Right ventricle myocardium inferior (tissue), 1 donor: Measurements from ENCODE around the gene C11orf97. TPM values are rescaled to one million over a fixed set of nuclear protein-coding genes. Genes with fewer than 3 reads are reported as not detected.

ENCODE experiments used
- ATAC-seq: fragments of 200-7000 bp; cut with Tn5 transposase; one replicate; pipeline ENCODE4 v1.9.1; 2020; ENCODE audit warnings: mild to moderate bottlenecking, moderate library complexity
- DNase-seq: peaks from one replicate; pipeline ENCODE4 v3.0.0; 2021; ENCODE audit errors: missing footprints
- intact Hi-C: fragments of 100-400 bp; cut with DNase I; formaldehyde crosslinking; loops from one replicate; pipeline ENCODE4 v1.11.0; 2022
- total RNA-seq: library from RNA; stranded (reverse); fragmentation: NEBNext Ultra II Directional; extraction: Animal tissue kit (Norgen Biotek cat#: 25700); gene quantifications from one replicate; pipeline ENCODE4 v1.2.1, GENCODE V29; 2021
- donor health status: DM: no; HTN: yes; CAD: no; lungs with severe emphysema.

The C11orf97 gene
- total RNA-seq, 1 donor from 2014 or later = not detected

GRCh38 chr11:94519478-94520084 lies 7.3 kb downstream of the C11orf97 start:
- no peak for DNase-seq
- no peak for ATAC-seq
- intact Hi-C loops = loop anchor here (2.0 to 5.0 kb wide), 2 partner anchors 43 to 83 kb away; no protein-coding TSS in a partner anchor

- DNase-seq = no peak
- intact Hi-C loops = loop anchor here (5.0 kb wide), 1 partner anchor 81 kb away; no protein-coding TSS in a partner anchor
- no peak for ATAC-seq
Measured at GRCh38 chr11:94521684-94522083, 9.4 kb downstream of the C11orf97 start.

GRCh38 chr11:94524341-94524740 lies 12.1 kb downstream of the C11orf97 start:
- no peak for ATAC-seq
- no peak for DNase-seq
- intact Hi-C loops = loop anchor here (5.0 kb wide), 1 partner anchor 78 kb away; no protein-coding TSS in a partner anchor

GRCh38 chr11:94525546-94526324 lies 13.5 kb downstream of the C11orf97 start:
- ATAC-seq (no peak), DNase-seq (peak; percentile 88)
- intact Hi-C loops = no loop called here

GRCh38 chr11:94526645-94527438 lies 14.6 kb downstream of the C11orf97 start:
- DNase-seq (no peak), ATAC-seq (no peak)
- intact Hi-C loops = no loop called here

GRCh38 chr11:94528551-94528950 lies 16.3 kb downstream of the C11orf97 start:
- DNase-seq = no peak
- intact Hi-C loops = no loop called here
- no peak for ATAC-seq

- intact Hi-C loops = no loop called here
- no peak for ATAC-seq
- DNase-seq = no peak
Measured at GRCh38 chr11:94532211-94532610, 19.9 kb downstream of the C11orf97 start.

- ATAC-seq = no peak
- DNase-seq = no peak
- intact Hi-C loops = no loop called here
Measured at GRCh38 chr11:94533206-94533605, 20.9 kb downstream of the C11orf97 start.

- DNase-seq (no peak), ATAC-seq (peak; percentile 72)
- intact Hi-C loops = no loop called here
Measured at GRCh38 chr11:94533696-94534630, 21.7 kb downstream of the C11orf97 start.

- intact Hi-C loops = no loop called here
- no peak for DNase-seq
- no peak for ATAC-seq
Measured at GRCh38 chr11:94536386-94536785, 24.1 kb downstream of the C11orf97 start.

GRCh38 chr11:94537031-94537600 lies 24.9 kb downstream of the C11orf97 start:
- DNase-seq (no peak), ATAC-seq (no peak)
- intact Hi-C loops = no loop called here

- ATAC-seq = no peak
- DNase-seq = no peak
- intact Hi-C loops = no loop called here
Measured at GRCh38 chr11:94539420-94539819, 27.2 kb downstream of the C11orf97 start.

- DNase-seq (peak; percentile 95), ATAC-seq (peak; percentile 96)
- intact Hi-C loops = no loop called here
Measured at GRCh38 chr11:94543695-94544645, 31.7 kb downstream of the C11orf97 start, which contains the start of gene FUT4. Gene FUT4 (plus strand): TSS chr11:94543921. CDS start chr11:94544134, 213 bp downstream.

GRCh38 chr11:94544646-94545263 lies 32.5 kb downstream of the C11orf97 start:
- peak; percentile 78 for DNase-seq
- ATAC-seq = no peak

GRCh38 chr11:94545264-94546161 lies 33.3 kb downstream of the C11orf97 start:
- DNase-seq (peak; percentile 74), ATAC-seq (no peak)
- intact Hi-C loops = no loop called here

More at GRCh38 chr11:94544646-94545263, 32.5 kb downstream of the C11orf97 start:
- intact Hi-C loops = no loop called here

- DNase-seq = no peak
- intact Hi-C loops = no loop called here
- ATAC-seq = no peak
Measured at GRCh38 chr11:94546162-94546470, 33.9 kb downstream of the C11orf97 start.
